OCI-M2 (cell line): ENCODE results near the gene KCNJ10.

Experiments
- DNase-seq: peaks from one replicate; lab custom pipeline; 2025; ENCODE audit not compliant: unreplicated experiment; lab: John Stamatoyannopoulos, UW

KCNJ10 gene

DNA sequence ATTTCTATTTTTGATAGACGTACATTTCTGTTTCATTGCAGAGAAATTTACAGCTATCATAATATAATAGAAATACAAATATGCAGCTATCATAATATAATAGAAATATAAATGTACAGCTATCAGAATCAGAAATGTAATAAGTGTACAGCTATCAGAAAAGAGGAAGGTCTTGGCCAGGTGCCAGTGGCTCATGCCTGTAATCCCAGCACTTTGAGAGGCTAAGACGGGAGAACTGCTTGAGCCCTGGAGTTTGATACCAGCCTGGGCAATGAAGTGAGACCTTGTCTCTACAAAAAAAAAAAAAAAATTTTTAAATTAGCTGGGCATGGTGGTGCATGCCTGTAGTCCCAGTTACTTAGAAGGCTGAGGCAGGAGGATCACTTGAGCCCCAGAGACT is 76.0 kb downstream of the KCNJ10 start:
- DNase-seq: no peak

GRCh38 chr1:159992161-159992560 is 77.8 kb downstream of the KCNJ10 start:
- DNase-seq: no peak

GRCh38 chr1:159991513-159991912 is 78.4 kb downstream of the KCNJ10 start:
- DNase-seq: no peak

- DNase-seq: no peak
Observed at GRCh38 chr1:159990005-159990404, 80.0 kb downstream of the KCNJ10 start.

GRCh38 chr1:159989581-159989980 is 80.4 kb downstream of the KCNJ10 start:
- no peak for DNase-seq

GRCh38 chr1:159988006-159988405 is 82.0 kb downstream of the KCNJ10 start:
- DNase-seq: no peak

- DNase-seq: no peak
Observed at GRCh38 chr1:159987186-159987585, 82.8 kb downstream of the KCNJ10 start.

DNA sequence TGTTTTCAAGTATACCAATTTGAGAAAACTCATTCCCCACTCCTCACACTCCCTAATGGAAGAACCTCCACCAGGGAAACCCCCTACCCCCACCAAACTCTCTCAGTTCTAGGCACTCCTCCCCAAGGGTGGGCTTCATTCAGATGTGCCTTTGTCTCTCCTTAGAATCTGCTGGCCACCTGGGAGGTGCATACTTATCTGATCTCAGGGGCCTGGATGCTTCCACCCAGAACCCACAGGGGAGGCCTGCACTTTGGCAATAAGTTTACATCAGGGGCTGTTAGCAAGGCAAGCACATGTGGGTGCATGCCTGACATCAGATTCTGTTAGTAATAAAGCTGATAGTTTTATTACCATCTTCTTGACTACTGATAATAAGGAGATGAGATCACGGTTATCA is 83.4 kb downstream of the KCNJ10 start:
- no peak for DNase-seq

DNA sequence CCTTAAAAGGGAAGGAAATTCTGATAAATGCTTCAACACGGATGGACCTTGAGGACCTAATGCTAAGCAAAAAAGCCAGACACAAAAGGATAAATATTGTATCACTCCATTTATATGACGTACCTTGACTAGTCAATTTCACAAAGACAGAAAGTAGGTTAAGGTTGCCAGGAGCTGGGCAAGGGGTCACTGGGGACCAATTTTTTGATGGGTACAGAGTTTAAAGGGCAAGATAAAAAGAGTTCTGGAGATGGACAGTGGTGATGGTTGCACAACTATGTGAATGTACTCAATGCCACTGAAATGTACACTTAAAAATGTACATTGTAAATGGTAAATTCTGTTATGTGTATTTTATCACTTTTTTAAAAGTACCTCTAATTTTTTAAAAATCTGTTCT is 83.9 kb downstream of the KCNJ10 start:
- no peak for DNase-seq

DNA sequence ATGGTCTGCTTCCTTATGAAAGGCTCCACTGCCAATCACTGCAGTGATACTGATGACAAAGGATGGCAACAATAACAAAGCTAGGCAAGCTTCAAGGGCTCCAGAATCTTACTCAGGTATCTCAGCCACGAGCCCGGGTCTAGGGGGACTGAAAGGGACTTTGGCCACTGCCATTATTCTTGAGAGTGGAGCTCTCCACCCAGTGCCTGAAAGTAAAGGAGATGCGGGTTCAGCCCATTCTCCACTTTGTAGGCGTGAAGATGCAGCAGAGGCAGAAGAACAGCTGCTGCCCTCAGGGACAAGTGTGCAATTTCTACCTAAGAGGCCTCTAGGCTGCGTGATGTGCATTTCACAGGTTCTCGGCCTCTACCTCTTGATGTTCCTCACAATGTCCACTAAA is 84.5 kb downstream of the KCNJ10 start:
- no peak for DNase-seq

- no peak for DNase-seq
Observed at GRCh38 chr1:159983681-159984080, 86.3 kb downstream of the KCNJ10 start.

- DNase-seq: no peak
Observed at GRCh38 chr1:159982280-159982679, 87.7 kb downstream of the KCNJ10 start.

- no peak for DNase-seq
Observed at GRCh38 chr1:159981351-159982055, 88.5 kb downstream of the KCNJ10 start.

GRCh38 chr1:159980786-159981185 is 89.2 kb downstream of the KCNJ10 start:
- no peak for DNase-seq

- DNase-seq: no peak
Observed at GRCh38 chr1:159980076-159980475, 89.9 kb downstream of the KCNJ10 start.

GRCh38 chr1:159979257-159979656 is 90.7 kb downstream of the KCNJ10 start:
- no peak for DNase-seq

- no peak for DNase-seq
Observed at GRCh38 chr1:159978107-159978398, 91.9 kb downstream of the KCNJ10 start.

GRCh38 chr1:159977364-159978106 is 92.4 kb downstream of the KCNJ10 start:
- no peak for DNase-seq

DNA sequence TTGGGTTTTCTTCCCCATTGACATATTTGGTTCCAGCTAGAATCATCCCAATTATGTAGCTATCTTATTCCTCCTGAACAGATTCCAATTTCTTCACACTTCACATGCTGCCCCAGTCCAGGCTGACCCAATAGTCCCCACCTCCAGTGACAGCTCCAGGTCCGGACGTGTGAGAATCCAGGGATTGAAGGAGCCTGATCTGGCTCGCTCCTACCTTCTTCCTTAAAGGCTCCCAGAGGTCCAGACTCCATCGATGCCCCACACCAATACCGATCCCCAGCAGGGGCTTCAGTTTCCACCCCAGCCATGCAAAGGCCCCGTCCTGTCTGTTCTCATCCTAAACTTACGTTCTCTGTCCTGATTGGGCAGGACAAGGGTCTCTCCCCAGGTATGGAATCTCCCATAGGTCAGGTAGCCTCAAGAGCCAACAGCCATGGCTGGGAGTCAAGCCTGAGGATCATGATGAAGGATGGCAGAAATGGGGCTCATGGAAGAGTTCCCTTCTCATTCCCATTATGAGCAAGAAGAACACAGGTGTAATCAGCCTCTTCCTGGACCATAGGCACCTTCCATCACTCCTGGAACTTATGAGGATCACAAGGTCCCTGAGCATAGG is 95.5 kb downstream of the KCNJ10 start:
- no peak for DNase-seq

DNA sequence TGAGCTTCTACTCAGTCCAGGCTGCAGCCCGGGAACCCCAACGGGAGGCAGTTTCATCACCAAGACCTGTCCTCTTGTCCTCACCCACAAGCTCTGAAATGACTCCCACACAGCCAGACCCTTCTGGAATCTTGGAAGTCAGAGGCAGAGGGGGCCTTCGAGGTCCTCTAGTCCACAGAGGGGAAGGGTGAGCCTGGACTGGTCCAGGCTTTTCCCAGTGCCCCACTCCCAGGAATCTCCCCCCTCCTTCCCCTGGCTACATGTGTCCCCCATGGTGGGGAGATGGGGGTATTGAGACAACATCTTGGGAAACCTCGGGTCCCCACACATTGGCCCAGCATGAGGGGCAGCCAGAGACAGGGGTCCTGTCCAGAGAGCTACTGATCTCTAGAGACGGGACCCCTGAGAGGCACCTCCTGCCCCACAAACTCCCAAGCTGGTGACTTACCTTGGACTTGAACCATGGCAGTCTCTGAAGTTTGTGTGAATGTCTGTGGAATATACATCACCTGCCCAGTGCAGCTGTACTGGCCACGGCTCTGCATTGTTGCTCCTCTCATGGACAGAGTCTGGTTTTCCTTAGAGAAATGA is 96.5 kb downstream of the KCNJ10 start:
- DNase-seq: no peak

GRCh38 chr1:159972443-159973205 is 97.3 kb downstream of the KCNJ10 start:
- DNase-seq: no peak
